Femur (tissue), 1 donor: ENCODE data around the gene MARCHF2.
"Not testable (repeated sequence)": the region's sequence is repeated elsewhere in the genome, so short reads cannot be mapped to it uniquely, and the experiment has no call there.

Experiments
- DNase-seq: peaks from one replicate; pipeline ENCODE4 v3.0.0-alpha.2; 2017

MARCHF2 gene

DNA sequence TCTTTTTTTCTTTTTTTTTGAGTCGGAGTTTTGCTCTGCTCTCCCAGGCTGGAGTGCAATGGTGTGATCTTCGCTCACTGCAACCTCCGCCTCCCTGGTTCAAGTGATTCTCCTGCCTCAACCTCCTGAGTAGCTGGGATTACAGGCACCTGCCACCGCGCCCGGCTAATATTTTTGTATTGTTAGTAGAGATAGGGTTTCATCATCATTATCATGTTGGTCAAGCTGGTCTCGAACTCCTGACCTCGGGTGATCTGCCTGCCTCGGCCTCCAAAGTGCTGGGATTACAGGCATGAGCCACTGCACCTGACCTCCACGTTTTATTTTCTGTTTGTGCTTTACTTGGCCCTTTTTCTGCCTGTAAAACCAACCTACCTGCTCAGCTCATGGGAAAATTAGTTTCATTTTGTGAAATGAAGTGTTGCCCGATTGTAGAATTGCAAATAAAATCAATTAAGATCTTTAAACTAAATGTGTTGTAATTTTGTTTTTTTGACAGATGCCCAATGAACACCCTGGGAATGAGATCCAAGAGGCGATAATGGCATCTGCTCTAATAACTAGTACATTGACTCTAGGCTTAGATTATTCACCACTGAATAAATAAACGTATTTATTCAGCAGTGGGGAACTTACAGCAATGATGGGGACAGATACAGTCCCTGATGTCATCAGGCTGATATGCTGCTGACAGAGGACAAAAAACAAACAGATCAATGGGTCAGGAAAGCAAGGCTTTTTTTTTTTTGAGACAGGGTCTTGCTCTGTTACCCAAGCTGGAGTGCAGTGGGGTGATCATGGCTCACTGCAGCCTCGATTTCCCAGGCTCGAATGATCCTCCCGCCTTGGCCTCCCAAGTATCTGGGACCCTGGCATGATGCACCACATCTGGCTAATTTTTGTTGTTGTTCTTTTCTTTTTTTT lies 25.2 kb upstream of the MARCHF2 start:
- DNase-seq: no peak

DNA sequence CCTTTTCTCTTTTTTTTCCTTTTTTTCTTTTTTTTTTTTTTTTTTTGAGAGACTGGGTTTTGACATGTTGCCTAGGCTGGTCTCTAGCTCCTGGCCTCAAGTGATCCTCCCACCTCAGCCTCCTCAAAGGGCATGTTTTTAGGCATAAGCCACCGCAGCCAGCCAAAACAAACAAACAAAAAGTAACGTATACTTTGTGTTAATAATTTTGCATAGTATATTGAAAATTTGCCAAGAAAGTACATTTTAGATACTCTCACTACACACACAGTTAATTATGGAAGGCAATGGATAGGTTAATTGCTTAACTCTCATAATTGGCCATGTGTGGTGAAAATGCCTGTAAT lies 24.5 kb upstream of the MARCHF2 start:
- no peak for DNase-seq

DNA sequence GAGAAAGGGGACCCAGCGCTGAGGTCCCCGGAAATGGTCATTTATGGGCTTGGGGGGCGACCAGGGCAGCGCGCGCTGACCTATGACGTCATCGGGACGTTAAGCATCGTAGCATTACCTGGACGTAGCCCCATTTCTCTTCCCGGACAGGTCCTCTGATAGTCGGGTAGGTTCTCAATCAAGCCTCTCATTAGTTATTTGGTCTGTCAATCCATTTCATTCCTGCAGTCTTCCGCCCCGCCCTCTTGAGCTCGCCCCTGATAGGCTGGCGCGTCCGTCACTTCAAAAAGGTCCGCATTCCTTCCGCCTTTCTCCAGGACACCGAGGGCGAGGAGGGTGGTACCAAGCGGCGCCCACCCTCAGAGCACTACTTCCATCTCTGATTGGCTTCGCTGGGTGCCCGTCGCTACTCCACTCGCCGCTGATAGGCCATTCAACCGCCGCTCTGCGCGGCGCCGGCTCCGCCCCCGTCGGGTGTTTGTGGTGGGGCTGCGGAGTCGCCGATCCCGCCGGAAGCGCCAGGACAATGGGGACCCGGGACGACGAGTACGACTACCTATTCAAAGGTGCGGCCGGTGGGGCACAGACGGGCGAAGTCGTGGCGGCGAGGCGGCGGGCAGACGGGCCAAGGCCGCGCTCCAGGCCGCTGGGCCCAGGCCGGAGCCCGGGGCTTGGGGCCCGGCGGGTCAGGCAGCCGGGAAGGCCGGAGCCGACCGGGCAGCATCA lies 23.1 kb upstream of the MARCHF2 start, which contains the start of gene RAB11B:
Gene RAB11B, plus strand, starts transcription at position 470 of the 726 bp plus-strand sequence. Its CDS starts 57 bp downstream, at position 527.
- peak; percentile 100 for DNase-seq

DNA sequence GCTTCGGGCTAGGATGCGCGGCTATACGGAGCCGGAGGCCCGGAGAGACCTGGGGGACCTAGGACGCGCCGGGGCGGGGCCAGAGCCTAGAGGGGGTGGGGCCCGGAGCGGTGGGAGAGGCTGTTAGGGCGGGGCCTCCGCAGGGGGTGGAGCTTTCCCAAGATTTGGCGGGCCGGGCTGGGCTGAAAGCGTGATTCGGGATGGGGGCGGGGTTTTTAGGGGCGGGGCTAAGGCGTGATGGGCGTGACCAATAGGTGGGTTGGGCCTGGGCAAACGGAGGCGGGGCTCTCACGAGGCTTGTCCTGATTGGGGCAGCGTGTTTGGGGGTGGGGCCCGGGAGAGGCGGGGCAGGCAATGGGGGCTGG lies 22.5 kb upstream of the MARCHF2 start:
- peak; percentile 98 for DNase-seq

DNA sequence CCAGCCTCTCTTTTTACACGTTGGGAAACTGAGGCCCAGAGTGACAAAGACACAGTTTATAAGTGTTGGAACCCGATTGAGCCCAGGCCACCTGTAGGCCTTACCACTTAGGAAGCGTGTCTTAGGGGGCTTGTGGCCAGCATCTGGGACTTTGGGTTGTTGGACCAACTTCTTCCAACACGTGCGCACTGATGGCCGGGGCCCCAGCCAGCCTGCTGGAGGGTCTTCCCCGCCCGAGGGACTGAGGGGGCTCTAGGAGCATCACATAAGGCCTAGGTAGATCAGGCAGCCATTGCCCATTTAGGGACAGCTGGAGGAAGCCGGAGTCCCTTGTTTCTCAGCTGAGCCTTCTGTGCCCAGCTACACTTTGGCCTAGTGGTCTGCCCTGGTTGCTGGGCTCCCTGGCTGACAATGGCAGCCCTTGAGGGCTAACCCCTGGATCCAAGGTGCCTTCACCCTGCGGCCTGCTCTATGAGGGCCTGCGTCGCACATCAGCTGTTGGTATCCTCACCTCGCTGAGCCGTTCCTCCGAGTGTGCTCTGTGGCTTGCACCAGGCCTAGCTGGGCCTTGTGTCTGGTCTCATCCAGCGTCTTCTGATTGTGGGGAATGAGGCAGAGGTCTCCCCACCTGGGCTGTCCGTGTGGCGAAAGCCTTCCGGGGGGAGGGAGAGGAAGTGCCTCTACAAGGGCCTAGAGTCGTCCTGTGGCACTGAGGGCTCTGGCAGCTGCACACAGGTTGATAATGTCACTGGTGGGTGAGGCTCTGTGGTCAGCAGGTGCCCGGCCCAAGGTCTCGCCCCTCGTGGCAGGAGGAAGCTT lies 21.7 kb upstream of the MARCHF2 start:
- no peak for DNase-seq

DNA sequence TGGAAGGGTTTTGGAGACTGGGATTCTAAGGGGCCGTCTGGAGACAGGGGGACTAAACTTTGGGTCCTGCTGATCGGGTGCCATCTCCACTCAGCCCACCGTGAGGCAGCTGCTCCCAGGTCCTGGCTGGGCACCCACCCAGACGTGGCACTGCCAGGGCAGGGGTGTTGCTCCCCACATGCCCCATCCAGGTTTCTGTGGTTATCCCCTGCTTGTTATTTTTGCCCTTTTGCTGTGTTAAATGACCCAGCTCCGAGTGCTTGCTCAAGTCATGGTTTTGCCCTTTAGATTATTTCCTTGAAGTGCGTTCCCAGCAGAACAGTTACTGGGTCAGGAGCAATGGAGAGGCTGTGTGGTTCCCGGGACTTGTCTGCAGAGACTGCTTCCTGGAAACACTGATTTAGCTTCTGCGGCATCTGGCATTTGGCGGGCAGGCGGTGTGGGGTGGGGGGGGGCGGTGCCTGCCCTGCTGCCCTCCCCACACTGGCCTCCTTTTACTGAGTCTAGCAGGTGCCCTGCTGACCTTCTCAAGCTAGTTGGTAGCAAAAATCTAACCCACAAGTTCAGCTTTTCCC lies 21.0 kb upstream of the MARCHF2 start:
- peak; percentile 77 for DNase-seq

DNA sequence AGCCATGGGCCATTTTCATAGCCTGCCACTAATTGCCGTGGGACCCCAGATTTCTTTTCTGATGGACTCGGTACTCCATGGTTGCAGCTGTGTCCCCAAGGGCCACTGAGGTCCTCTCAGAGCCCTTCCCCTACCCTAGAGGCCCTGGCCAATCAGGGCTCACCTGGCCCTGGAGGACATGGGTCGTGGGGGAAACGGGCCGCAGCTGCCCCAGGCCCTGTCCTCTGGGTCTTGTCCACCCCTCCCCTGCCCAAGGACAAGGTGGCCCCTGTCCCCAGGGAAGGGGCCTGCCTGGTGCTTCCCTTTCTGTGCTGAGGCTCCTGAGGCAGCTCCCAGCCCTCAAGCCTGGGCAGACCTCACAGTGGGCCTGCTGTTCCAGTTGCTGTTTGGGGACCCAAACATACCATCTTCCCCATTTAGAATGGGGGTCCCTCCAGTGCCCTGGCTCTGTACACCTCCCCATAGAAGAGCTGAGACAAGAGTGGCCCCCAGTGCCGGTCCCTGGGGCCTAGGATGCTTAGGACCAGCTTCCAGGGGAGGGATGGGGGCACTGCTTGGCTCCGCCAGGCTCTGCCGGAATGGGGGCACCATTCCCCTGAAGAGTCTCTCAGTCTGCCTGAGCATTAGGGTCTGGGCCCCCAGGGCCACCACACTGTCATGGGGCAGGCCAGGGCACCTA lies 19.8 kb upstream of the MARCHF2 start:
- no peak for DNase-seq

DNA sequence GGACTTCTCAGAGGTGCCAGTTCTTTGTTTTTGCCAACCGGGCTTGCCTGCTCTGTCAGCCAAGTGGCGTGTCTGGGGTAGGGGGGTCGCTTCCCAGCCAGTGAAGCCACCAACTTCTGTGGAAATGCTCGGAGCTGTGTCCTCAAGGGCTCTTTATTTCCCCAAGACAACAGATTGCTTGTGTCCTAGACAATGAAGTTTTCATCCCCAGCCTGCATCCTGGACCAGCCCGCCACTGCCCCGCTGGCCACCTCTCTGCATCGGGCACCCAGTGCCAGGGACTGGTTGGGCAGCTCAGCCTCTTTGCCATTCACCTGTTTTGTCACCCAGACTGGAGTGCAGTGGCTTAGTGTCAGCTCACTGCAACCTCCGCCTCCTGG lies 19.2 kb upstream of the MARCHF2 start:
- no peak for DNase-seq

DNA sequence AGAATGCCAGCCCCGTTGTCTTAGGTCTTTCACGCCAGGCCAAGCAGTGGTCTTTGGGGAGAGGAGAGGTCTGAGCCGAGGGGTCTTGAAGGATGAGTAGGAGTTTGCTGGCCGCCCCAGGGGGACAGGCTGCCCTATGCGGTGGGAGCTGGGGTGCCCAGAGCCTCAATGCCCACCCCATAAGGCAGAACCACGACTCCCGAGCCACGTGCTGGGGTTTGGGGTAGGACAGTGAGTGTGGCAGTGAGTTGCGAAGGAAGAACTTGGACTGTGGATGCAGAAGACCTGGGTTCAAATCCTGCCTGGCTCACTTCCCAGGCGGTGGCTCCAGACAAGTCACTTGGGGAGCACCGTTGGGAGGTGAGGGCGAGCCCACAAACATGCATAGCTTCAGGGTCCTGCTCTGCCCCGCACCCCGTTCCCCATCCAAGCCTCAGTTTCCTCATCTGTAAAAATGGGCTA lies 17.5 kb upstream of the MARCHF2 start:
- no peak for DNase-seq

DNA sequence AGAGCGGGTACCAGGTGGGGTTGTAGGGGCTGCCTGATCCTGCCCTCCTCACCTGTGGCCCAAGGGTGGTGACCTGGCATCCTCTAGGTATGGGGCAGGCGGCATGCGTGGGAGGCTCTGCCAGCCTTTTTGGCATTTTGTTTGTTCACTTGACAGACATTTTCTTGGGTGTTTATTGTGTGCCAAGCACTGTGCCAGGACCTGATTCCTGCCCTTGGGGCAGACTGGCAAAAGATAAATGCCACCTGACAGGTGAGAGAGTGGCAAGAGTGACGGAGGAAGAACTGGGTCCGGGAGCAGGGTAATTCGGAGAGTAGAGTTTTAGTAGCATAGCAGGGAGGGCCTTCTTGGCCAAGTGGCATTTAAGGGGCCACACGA lies 16.9 kb upstream of the MARCHF2 start:
- no peak for DNase-seq

DNA sequence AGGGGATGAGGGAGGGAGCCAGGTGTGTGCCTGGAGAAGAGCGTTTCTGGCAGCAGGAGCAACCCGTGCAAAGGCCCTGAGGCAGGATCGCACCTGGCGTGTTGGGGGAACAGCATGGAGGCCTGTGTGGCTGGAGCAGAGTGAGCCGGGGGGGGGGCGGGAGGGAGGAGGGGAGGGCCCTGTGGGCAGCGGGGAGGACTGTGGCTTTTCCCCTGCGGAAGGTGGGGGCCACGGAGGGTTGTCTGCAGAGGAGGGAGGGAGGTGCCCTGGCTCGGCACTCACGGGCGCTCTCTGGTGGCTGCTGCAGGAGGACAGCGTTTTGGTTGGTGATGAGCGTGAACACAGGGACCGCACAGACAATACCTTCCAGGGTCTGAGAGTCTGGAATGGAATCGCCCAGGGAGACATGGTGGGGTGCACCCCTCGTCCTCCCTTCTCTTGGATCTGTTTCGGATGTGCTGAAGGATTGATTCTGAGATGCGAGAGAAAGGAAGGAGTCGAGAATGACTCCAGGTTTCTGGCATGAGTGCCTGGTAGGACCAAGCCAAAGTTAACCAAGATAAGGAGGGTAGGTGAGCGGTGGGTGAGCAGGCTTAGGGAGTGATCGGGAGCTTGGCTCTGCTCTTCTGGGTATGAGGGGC lies 16.4 kb upstream of the MARCHF2 start:
- DNase-seq: peak; percentile 64

DNA sequence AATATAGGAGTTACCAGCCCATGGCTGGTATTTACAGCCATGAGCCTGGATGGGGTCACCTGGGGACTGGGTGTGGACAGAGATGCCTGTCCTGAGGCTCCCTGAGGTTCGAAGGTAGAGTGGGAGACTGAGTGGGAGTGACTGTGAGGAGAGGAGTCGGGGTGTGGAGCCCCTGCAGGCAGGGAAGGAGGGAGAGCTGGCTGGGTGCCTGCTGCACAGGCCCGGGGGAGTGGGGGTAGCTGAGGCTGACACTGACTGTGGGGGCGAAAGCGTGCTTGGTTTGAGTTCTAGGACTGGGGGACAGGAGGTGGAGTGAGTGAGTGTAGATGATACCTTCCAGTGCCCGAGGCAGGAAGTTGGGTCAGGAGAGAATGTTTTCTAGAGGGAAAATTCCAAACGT lies 15.8 kb upstream of the MARCHF2 start:
- DNase-seq: no peak

DNA sequence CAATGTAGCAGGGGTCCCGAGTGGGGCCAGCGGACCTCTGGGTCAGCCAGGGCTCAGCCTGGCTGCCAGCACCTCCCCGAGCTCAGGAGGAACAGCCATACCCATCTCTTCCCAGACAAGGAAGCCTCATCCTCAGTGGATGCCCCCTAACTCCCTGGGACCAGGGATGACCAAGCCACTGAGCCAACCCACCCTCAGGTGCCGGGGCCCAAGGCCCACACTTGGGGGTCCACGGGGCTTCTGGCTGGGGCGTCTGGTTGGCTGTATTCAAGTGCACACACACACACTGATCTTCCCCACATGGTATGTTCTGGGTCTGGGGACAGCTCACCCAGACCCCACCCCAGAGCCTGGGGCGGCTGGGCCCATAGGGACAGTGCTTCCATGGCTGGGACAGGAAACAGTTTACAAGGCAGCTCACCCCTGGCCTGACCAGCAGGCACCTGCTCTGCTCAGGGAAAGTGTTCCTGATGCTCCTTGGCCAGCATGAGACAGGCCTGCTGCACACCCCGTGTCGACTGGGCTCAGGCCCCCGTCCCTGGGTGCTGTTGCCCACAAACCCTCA lies 15.3 kb upstream of the MARCHF2 start:
- no peak for DNase-seq

DNA sequence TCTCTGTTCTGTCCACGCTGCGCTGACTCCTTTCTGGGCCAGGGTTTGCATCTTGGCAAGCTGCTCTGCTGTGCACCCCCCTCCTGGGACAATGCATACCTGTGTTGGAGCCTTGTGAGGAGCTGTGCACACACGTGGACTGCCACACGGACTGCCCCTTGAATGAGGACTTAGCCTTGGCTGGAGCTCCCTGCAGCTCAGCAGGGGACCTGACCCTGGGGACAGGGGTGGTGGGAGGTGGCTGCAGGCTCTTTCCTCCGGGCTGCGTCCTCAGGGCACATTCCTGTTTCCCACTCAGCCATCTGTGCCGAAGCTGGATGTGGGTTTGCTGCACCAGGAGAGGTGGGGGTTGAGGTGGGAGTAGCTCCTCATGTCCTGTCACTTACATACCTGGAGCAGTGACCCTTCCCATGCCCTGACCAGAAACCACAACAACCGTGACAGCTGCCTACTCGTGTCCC lies 14.8 kb upstream of the MARCHF2 start:
- no peak for DNase-seq

DNA sequence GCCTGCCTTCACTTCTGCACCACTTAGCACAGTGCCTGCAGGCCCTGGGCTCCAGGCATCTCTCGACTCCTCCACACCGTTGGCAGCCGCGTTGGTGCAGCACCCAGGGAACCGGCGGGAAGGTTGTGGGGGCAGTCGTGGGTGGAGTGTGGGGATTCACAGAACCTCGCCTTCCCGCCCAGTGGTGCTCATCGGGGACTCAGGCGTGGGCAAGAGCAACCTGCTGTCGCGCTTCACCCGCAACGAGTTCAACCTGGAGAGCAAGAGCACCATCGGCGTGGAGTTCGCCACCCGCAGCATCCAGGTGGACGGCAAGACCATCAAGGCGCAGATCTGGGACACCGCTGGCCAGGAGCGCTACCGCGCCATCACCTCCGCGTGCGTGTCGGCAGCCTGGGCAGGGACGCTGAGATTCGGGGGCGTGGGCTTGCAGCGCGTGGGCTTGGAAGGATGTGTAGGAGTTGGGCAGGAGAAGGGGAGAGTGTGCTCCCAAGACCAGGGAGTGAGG lies 13.4 kb upstream of the MARCHF2 start:
- DNase-seq: no peak

DNA sequence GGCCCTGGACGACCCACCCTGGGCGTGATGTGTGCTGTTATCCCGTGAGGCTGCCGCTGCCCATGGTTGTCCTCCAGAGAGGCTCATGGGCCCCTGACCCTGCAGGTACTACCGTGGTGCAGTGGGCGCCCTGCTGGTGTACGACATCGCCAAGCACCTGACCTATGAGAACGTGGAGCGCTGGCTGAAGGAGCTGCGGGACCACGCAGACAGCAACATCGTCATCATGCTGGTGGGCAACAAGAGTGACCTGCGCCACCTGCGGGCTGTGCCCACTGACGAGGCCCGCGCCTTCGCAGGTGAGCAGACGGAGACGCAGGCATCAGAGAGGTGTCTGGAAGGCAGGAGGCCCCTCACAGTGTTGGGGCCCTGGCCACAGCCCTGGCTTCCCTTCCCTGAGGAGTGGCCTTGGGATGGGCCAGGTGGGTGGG lies 11.1 kb upstream of the MARCHF2 start:
- DNase-seq: no peak

DNA sequence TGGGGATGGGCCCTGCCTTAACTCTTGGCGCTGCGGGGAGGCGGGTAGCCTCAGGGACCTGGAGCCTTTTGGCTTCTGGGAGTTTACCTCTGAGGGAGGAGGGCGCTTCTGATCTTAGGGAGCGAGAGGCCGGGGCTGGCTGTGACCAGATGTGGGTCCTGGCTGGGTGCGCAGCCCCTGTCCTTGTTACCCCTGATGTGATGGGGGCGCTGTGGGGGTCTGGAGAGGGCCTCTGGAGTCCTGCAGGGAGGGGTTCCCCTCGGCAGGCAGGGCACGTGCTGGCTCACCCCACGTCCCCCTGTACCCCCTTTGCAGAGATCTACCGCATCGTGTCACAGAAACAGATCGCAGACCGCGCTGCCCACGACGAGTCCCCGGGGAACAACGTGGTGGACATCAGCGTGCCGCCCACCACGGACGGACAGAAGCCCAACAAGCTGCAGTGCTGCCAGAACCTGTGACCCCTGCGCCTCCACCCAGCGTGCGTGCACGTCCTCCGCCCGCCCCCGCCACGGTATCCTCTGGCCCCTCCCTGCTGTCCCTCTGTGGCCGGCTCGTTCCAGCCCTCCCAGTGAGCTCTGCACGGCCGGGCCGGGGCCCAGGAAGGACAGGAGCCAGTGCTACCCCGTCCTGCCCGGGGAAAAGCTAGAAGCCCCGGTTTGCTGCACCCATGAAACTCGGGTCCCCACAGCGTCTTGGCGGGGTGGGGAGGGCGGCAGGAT lies 9.8 kb upstream of the MARCHF2 start:
- DNase-seq: no peak

DNA sequence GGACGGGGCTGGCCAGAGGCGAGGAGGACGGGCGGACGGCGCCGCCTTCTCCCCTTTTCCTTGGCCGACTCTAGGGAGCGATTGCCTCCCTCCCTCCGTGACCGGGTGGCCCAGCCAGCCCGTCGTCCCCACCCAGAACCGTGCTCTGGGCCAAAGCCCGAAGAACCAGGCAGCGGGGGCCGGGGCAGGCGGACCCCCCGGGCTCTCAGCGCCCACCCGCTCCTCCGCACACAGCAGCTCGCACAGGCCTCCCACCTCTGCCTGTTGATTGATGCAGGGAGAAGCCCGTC lies 9.3 kb upstream of the MARCHF2 start:
- DNase-seq: no peak

DNA sequence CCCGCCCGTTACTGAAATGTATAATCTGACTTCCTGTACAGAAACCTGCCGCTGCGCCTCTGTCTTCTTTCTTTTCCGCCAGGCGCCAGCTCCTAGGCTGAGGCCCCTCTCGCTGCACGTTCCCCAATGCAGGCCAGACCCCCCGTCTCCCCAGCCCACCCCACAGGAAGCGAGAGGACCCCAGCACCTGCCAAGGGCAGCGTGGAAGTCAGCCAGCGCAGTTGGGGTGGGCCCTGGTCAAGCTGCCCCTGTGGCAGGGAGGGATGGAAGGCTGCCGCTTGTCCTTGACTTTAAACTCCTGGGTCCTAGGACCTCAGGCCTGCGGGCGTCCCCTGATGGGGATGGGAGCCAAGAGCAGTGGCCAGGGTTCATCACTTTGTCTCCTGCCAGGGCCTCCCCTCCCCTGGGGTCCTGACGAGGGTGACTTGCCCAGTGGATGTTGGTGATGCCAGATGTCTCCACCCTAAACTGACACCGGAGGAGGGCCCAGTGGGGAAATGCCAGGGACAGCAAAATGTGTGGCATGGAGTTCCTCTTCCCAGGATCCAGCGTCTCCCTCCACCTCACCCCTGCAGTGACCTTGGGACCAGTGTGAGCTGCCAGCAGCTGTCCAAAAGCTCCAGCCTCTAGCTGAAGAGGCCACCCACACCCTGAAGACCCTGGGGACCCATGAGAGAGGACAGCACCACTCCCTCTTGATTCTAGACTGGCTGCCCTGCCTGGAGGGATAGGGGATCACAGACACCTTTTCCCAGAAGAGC lies 8.5 kb upstream of the MARCHF2 start:
- no peak for DNase-seq

DNA sequence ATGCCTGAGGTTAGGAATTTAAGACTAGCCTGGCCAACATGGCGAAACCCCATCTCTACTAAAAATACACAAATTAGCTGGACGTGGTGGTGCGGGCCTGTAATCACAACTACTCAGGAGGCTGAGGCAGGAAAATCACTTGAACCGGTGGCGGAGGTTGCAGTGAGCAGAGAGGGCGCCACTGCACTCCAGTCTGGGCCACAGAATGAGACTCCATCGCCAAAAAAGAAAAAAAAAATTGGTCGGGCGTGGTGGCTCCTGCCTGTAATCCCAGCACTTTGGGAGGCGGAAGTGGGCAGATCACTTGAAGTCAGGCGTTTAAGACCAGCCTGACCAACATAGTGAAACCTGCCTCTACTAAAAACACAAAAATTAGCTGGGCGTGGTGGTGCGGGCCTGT lies 2.4 kb upstream of the MARCHF2 start:
- not testable (repeated sequence) for DNase-seq
